GM18498 (cell line): ENCODE results near the gene GPR37.

Experiments
- ATAC-seq: cut with Tn5 transposase; IDR thresholded peaks from one replicate; pipeline ENCODE4 v1.9.1; 2021; ENCODE audit warnings: mild to moderate bottlenecking, moderate library complexity; ENCODE audit not compliant: unreplicated experiment

The GPR37 gene

GRCh38 chr7:124781418-124781817 lies 15.8 kb upstream of the GPR37 start:
- ATAC-seq, result no peak

- ATAC-seq, result no peak
These were observed 15.0 kb upstream of the GPR37 start for GRCh38 chr7:124780608-124781007.

DNA sequence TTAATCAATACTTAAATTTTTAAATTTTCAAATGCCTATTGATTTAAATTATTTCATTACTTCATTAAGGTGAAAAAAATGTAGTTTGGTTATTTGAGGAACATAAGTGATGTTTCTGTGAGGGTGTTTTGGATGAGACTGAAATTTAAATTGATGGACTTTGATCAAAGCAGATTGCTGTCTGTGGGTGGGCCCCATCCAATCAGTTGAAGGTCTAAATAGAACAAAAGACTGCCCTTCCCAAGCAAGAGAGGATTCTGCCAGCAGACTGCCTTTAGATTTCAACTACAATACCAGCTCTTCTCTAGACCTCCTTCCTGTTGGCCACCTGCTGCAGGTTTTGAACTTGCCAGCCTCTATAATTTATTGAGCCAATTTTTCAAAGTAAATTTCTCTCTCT lies 14.5 kb upstream of the GPR37 start:
- ATAC-seq, result no peak

DNA sequence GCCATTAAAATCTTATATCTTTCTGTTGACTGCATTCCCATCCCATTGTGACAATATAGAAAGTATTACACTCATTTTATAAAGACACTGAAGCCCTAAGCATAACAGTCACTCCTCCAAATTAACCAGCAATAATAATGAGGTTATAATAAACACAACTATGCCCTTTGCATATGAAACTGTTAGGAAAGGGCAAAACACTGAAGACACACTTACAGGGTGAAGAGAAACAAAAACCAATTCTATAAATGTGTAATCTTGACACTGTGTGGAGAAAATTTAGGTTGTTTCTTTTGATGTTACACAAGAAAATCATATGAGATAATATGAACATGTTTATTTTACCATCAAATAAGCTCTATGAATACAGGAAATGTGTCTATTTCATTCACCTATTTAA lies 14.0 kb upstream of the GPR37 start:
- no peak for ATAC-seq

- no peak for ATAC-seq
These were observed 13.6 kb upstream of the GPR37 start for GRCh38 chr7:124779194-124779593.

DNA sequence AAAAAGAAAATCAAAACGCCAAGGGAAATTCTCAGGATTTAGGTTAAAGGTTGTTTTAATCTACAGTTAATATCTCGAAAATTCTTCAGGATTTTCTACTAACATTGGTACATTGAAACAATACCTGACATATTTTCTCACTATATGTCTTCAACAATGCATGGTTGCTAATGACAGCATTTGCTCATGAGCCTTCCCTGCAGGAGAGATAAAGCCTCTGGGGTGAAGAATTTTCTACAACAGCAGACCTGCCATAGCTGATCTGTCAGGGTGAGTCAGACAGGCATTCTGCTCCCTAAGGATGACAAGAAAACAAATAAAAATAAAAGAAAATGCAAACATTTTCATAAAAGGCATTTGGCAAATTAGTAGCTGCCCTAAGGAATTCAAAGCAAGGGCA lies 11.7 kb upstream of the GPR37 start:
- no peak for ATAC-seq

DNA sequence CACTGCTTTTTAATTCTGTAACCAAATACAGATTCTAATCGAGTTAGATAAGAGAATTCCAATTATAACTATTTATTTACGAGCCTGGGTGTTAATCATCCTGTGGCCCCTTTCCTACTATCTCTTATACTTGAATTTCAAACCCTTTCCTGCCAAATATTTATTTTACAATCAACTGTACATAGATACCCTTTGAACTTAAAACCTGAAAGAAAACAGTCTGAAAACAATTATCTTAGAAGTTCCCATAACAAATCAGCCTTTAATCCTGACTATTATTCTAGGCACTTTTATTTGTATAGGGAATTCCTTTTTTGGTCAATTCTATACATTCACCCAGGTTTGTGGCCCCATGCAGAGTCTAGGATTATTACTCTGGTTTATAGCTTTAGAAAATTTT lies 10.6 kb upstream of the GPR37 start:
- no peak for ATAC-seq

GRCh38 chr7:124775422-124775821 lies 9.8 kb upstream of the GPR37 start:
- ATAC-seq, result no peak

DNA sequence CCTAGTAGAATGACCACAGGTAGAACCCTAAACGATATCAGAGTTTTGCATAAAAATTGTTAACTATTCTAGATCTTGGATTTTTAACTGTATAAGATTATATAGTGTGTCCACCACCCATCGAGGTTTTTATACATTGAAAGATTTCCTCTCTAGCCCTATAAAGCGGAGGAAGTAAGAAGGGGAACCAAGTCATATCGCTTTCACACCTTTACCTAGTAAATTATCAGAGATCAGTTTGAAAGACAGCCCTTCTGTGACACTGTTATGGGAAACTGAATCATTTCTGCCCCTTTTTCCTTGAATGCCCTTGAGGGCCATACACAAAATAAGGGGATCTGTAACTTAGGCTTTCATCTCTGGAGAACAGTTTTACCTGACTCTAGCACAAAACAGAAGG lies 8.3 kb upstream of the GPR37 start:
- no peak for ATAC-seq

DNA sequence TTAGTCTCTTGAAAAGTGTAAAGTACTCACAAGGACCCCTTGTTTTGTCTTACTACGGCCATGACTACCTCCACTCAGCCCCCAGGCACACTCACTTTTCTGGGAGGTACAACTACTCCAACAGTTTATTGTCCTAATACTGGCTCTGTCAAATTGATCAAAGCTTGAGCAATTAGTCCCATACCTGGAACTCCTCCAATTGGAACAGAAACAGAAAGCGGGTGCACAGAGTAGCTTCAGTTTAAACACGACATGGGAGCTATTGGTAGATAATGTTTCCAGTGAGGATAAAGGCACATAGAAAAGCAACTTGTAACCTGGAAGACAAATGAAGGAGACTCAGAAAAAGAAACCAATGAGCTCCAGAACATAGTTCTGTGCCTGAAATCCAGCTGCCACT lies 7.7 kb upstream of the GPR37 start:
- ATAC-seq, result no peak

DNA sequence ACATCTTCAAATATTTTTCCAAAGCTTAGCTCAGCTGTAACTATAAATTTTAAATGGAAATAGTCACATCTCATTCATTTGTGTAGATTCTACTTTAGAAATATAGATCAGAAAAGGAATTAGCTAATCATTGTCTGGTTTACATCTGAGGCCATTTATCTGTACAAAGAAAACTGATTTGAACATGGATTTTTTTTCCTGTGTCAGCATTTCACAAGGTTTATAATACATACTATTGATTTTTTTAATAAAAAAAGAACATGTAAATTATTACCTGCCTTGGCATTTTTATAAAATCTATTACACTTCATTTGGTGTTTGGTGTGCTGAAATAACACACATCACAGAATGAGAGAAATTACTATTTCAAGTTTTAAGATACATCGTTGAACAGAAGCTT lies 3.5 kb upstream of the GPR37 start:
- ATAC-seq, result no peak

DNA sequence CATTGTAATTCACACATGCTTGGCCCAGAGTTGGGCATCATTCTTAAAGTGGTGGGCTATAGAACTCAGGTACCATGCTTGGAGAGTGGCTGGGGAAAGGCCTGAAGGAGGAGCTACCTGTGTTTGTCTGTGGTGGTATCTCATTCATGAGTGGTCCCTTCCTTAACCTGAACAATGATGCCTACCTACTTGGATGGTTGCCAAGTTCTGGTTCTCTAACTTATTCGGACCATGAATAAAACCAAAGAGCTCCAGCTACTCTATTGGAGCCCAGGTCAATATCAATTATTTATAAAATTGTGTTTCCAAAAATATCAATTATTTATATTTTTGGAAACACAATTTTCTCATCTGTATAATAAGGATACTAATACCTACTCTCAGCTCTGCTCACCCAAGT lies 2.9 kb upstream of the GPR37 start:
- ATAC-seq, result no peak

GRCh38 chr7:124764847-124765400 lies 668 bp downstream of the GPR37 start:
- peak; percentile 48 for ATAC-seq

GRCh38 chr7:124764051-124764846 lies 1.3 kb downstream of the GPR37 start:
- ATAC-seq, result no peak

DNA sequence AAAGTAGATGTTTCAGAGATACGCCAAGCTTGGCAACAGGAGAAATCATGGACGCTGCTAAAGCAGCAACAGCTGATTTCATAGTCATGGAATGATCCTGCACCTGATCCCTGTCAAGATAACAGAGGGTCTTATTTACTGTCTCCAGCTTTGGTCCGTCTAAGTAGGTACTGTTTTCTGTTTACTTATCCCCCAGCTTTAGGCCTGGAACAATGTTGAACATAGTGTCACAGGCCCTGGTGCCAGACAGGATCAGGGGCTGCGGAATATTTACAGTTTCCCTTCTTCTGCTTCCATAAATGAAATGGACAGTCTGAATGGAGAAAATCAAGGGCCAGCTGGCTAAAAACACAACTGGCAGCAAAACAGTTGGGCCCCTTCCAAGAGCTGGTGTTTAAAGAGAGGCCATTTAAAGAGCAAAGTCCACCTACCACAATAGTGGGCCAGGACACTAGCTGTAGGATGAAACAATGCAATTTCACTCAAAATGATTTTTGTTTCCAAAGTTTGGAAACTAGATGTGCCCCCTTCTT lies 2.9 kb downstream of the GPR37 start:
- no peak for ATAC-seq

GRCh38 chr7:124761164-124761715 lies 4.4 kb downstream of the GPR37 start:
- no peak for ATAC-seq

DNA sequence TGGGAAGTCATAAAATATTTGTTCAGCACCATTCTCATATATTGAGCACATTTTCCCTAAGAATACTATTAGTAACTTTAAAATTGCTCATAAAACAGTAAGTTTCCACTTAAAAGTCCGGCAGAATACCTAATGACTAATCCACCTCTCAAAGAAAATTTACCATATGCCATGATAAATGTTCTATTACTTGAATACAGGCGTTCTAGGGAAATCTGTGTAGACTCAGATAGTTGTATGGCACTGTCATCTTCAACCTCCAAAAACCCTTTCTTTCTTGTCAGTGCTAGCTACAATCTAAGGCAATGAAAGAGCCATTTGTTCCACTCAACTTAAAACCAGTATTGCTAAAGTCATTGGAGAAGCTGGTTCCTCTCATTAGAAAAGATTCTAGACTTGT lies 7.3 kb downstream of the GPR37 start:
- ATAC-seq, result no peak

- ATAC-seq, result no peak
These were observed 10.9 kb downstream of the GPR37 start for GRCh38 chr7:124754576-124755268.

GRCh38 chr7:124752310-124752709 lies 13.3 kb downstream of the GPR37 start:
- no peak for ATAC-seq

- no peak for ATAC-seq
These were observed 14.6 kb downstream of the GPR37 start for GRCh38 chr7:124751027-124751426.

DNA sequence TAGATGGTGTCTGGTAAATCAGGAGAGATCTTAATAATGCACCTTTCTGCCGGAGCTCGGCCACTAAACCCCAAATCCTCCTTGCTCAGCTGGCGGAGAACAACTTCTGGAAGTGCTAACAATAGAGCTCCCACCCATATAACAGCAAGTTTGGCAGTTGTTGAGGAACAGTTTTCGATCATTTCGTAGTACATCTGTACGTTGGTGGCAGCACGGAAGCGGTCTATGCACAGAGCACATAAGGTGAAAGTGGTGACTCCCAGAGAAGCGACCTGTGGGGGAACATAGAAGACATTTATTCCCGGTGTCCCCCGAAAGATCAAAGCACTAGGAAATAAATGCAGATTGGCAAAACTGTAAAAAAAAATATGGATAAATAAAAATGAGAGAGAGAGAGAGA lies 18.5 kb downstream of the GPR37 start:
- no peak for ATAC-seq

- no peak for ATAC-seq
These were observed 27.0 kb downstream of the GPR37 start for GRCh38 chr7:124738639-124739038.
